Measurements from ENCODE around the gene FIBIN.

DNA sequence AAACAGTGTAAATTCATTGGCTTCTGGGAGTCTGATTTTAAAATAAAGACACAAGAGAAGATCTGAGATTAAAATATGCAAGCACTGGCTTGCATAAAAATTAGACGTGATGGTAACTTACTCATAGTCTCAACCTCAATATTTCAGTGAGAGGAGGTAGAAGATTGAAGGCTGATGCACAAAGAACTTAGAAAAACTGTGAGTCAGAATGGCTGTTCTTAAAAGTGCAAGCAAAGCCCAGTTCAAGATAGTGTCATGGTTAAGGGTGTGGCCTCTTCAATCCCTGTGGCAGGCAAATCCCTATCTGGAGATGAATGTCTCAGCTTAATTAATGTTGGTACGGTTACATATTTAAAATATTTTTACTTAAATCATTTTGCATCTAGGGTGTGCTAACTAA is 33.6 kb upstream of the FIBIN start:
- TF ChIP-seq, protein P1, sequence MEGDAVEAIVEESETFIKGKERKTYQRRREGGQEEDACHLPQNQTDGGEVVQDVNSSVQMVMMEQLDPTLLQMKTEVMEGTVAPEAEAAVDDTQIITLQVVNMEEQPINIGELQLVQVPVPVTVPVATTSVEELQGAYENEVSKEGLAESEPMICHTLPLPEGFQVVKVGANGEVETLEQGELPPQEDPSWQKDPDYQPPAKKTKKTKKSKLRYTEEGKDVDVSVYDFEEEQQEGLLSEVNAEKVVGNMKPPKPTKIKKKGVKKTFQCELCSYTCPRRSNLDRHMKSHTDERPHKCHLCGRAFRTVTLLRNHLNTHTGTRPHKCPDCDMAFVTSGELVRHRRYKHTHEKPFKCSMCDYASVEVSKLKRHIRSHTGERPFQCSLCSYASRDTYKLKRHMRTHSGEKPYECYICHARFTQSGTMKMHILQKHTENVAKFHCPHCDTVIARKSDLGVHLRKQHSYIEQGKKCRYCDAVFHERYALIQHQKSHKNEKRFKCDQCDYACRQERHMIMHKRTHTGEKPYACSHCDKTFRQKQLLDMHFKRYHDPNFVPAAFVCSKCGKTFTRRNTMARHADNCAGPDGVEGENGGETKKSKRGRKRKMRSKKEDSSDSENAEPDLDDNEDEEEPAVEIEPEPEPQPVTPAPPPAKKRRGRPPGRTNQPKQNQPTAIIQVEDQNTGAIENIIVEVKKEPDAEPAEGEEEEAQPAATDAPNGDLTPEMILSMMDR (IDR thresholded peaks at IDR 0.05), result no peak
- no peak for TF ChIP-seq EZH2 (IDR thresholded peaks at IDR 0.05)
